OCI-LY1 (cell line): ENCODE results near the gene TFPI.
"Not testable (repeated sequence)": the region's sequence is repeated elsewhere in the genome, so short reads cannot be mapped to it uniquely, and the experiment has no call there.

Experiments
- CTCF ChIP-seq: fragments of 200-600 bp; sonication (generic), shearing (Covaris generic); IDR thresholded peaks from 2 replicates; pipeline ENCODE4 v1.5.1; 2017; ENCODE audit warnings: mild to moderate bottlenecking, antibody characterized with exemption, low read length, moderate library complexity, mixed read lengths
- EZH2 ChIP-seq: fragments of 200-600 bp; sonication (generic), shearing (Covaris generic); IDR thresholded peaks from 2 replicates; pipeline ENCODE4 v1.8.0; 2017; ENCODE audit warnings: borderline replicate concordance, mixed run types, mild to moderate bottlenecking, antibody characterized with exemption, low read length, moderate library complexity, mixed read lengths

DNA sequence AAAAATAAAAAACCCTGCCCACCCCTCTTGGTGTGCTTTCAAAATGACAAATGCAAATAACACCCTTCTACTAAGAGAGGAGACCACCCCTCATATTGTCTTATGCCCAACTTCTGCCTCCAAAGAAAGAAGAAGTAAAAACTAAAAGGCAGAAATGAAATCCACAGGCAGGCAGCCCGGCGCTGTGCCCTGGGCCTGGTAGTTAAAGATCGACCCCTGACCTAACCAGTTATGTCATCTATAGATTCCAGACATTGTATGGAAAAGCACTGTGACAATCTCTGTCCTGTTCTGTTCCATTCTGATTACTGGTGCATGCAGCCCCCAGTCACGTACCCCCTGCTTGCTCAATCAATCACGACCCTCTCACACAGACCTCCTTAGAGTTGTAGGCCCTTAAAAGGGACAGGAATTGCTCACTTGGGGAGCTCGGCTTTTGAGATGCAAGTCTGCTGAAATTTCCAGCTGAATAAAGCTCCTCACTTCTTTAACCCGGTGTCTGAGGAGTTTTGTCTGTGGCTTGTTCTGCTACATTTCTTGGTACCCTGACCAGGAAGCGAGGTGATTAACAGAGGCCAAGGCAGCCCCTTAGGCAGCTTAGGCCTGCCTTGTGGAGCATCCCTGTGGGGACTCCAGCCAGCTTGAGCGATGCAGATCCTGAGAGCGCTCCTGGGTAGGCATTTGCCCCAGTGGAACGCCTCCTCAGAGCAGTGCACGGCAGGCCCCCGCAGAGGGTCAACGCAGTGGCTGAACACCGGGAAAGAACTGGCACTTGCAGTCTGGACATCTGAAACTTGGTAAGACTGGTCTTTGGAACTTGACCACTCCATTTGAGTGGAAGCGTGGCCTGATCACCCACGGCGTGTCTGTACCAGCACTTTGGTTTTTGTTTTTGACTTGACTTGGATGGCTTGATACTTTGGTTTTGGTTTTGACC, 43.5 kb downstream of the TFPI start:
- TF ChIP-seq CTCF, EZH2: not testable (repeated sequence)
